ENCODE results near the gene DSG1.

DNA sequence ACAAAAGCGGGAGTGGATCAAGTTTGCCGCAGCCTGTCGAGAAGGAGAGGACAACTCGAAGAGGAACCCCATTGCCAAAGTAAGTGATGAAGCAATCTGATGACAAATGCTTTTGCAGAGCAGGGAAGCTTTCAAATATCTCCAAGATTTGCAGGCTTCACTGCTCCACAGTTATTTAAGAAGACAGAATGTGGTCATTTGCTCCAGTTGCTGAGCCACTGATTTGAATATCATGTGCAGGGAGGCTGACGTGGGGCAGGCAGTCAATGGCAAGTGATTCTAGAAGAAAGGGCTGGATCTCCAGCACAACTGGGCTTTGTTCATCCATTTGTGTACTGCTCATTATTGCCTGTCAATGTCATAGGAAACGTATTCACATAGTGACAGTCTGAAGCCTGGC is 68.8 kb downstream of the DSG1 start:
- TF ChIP-seq, protein P1, sequence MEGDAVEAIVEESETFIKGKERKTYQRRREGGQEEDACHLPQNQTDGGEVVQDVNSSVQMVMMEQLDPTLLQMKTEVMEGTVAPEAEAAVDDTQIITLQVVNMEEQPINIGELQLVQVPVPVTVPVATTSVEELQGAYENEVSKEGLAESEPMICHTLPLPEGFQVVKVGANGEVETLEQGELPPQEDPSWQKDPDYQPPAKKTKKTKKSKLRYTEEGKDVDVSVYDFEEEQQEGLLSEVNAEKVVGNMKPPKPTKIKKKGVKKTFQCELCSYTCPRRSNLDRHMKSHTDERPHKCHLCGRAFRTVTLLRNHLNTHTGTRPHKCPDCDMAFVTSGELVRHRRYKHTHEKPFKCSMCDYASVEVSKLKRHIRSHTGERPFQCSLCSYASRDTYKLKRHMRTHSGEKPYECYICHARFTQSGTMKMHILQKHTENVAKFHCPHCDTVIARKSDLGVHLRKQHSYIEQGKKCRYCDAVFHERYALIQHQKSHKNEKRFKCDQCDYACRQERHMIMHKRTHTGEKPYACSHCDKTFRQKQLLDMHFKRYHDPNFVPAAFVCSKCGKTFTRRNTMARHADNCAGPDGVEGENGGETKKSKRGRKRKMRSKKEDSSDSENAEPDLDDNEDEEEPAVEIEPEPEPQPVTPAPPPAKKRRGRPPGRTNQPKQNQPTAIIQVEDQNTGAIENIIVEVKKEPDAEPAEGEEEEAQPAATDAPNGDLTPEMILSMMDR (IDR thresholded peaks at IDR 0.05; ENCODE audit: poor library complexity, severe bottlenecking) = no peak
- no peak for TF ChIP-seq EP300 (conservative IDR thresholded peaks at IDR 0.05; ENCODE audit: poor library complexity, severe bottlenecking)
- TF ChIP-seq SMC3 (conservative IDR thresholded peaks at IDR 0.05; ENCODE audit: poor library complexity) = no peak
- no peak for TF ChIP-seq POLR2AphosphoS5 (IDR thresholded peaks at IDR 0.05)
- no peak for TF ChIP-seq EZH2 (IDR thresholded peaks at IDR 0.05; ENCODE audit: borderline replicate concordance, insufficient read depth, low read length, poor library complexity, severe bottlenecking)
- no peak for TF ChIP-seq MXI1 (conservative IDR thresholded peaks at IDR 0.05; ENCODE audit: poor library complexity, severe bottlenecking)
- TF ChIP-seq, protein P2, sequence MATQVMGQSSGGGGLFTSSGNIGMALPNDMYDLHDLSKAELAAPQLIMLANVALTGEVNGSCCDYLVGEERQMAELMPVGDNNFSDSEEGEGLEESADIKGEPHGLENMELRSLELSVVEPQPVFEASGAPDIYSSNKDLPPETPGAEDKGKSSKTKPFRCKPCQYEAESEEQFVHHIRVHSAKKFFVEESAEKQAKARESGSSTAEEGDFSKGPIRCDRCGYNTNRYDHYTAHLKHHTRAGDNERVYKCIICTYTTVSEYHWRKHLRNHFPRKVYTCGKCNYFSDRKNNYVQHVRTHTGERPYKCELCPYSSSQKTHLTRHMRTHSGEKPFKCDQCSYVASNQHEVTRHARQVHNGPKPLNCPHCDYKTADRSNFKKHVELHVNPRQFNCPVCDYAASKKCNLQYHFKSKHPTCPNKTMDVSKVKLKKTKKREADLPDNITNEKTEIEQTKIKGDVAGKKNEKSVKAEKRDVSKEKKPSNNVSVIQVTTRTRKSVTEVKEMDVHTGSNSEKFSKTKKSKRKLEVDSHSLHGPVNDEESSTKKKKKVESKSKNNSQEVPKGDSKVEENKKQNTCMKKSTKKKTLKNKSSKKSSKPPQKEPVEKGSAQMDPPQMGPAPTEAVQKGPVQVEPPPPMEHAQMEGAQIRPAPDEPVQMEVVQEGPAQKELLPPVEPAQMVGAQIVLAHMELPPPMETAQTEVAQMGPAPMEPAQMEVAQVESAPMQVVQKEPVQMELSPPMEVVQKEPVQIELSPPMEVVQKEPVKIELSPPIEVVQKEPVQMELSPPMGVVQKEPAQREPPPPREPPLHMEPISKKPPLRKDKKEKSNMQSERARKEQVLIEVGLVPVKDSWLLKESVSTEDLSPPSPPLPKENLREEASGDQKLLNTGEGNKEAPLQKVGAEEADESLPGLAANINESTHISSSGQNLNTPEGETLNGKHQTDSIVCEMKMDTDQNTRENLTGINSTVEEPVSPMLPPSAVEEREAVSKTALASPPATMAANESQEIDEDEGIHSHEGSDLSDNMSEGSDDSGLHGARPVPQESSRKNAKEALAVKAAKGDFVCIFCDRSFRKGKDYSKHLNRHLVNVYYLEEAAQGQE (IDR thresholded peaks at IDR 0.05; ENCODE audit: borderline replicate concordance) = no peak
- TF ChIP-seq RAD21 (conservative IDR thresholded peaks at IDR 0.05) = no peak
